A673 (cell line): ENCODE measurements around the gene MANSC1. TPM values are rescaled to one million over a fixed set of nuclear protein-coding genes. Genes with fewer than 3 reads are reported as not detected.

Experiments used
- Bru-seq: library from RNA; stranded (reverse); fragments of 400-500 nt; gene quantifications from one replicate; lab custom pipeline; 2021; lab: Mats Ljungman, UMichigan
- BruChase-seq, 2 experiments: library from RNA; stranded (reverse); fragments of 400-500 nt; gene quantifications; one replicate each; lab custom pipeline; 2021; lab: Mats Ljungman, UMichigan
- BruUV-seq: library from RNA; stranded (reverse); fragments of 400-500 nt; replicated peaks from 2 replicates; lab custom pipeline; 2021; lab: Mats Ljungman, UMichigan
- CTCF ChIA-PET: fragments of 300-600 bp; sonication (Branson Sonifier 250); formaldehyde crosslinking; loops from one replicate; lab custom pipeline; 2022; ENCODE audit warnings: antibody characterized with exemption; lab: Charles Lee
- POLR2A ChIA-PET: fragments of 300-600 bp; sonication (Branson Sonifier 250); formaldehyde crosslinking; loops from one replicate; lab custom pipeline; 2022; ENCODE audit warnings: antibody characterized with exemption; ENCODE audit not compliant: low non-redundant PET; lab: Charles Lee
- DNase-seq: peaks from one replicate; pipeline ENCODE4 v3.0.0-alpha.2; 2015; ENCODE audit warnings: low spot score
- H3K27ac ChIP-seq: fragments of 200-600 bp; sonication (generic); 2 replicates; pipeline ENCODE4 v1.5.1; 2016; ENCODE audit warnings: mixed run types, low read depth, mild to moderate bottlenecking, mixed read lengths, antibody characterized with exemption, low read length; ENCODE audit not compliant: poor library complexity, severe bottlenecking
- H3K27me3 ChIP-seq: fragments of 200-600 bp; sonication (generic); replicated peaks from 2 replicates; pipeline ENCODE4 v1.6.1; 2017; ENCODE audit warnings: mixed run types, low read depth, mild to moderate bottlenecking, mixed read lengths, antibody characterized with exemption, low read length; ENCODE audit not compliant: insufficient read depth, poor library complexity
- H3K36me3 ChIP-seq: fragments of 200-600 bp; sonication (generic); 2 replicates; pipeline ENCODE4 v1.6.1; 2016; ENCODE audit warnings: mixed run types, mild to moderate bottlenecking, mixed read lengths, antibody characterized with exemption, low read length; ENCODE audit not compliant: insufficient read depth, poor library complexity, severe bottlenecking
- H3K4me1 ChIP-seq: fragments of 200-600 bp; sonication (generic); 2 replicates; pipeline ENCODE4 v1.6.1; 2017; ENCODE audit warnings: mixed run types, mild to moderate bottlenecking, mixed read lengths, antibody characterized with exemption, low read length; ENCODE audit not compliant: insufficient read depth, poor library complexity, severe bottlenecking
- H3K4me3 ChIP-seq: fragments of 200-600 bp; sonication (generic); 2 replicates; pipeline ENCODE4 v1.5.1; 2016; ENCODE audit warnings: low read depth, mixed run types, mild to moderate bottlenecking, mixed read lengths, low read length; ENCODE audit not compliant: poor library complexity, severe bottlenecking
- H3K9me3 ChIP-seq: fragments of 200-600 bp; sonication (generic); 2 replicates; pipeline ENCODE4 v1.6.1; 2016; ENCODE audit warnings: mixed run types, low read depth, mild to moderate bottlenecking, mixed read lengths, antibody characterized with exemption, low read length; ENCODE audit not compliant: poor library complexity, severe bottlenecking
- CTCF ChIP-seq: fragments of 300-800, 200-600 bp; sonication (generic); conservative IDR thresholded peaks from 2 replicates; pipeline ENCODE4 v1.5.1; 2017; ENCODE audit warnings: low read depth, mild to moderate bottlenecking, antibody characterized with exemption, low read length, moderate library complexity, mixed read lengths
- EZH2 ChIP-seq: fragments of 200-600 bp; sonication (generic); IDR thresholded peaks from 2 replicates; pipeline ENCODE4 v1.6.1; 2017; ENCODE audit warnings: borderline replicate concordance, low read depth, mild to moderate bottlenecking, mixed read lengths, antibody characterized with exemption, low read length; ENCODE audit not compliant: poor library complexity, severe bottlenecking
- intact Hi-C: fragments of 100-400 bp; cut with micrococcal nuclease; formaldehyde crosslinking; loops from one replicate; pipeline ENCODE4 v1.10.0; 2022; ENCODE audit not compliant: unreplicated experiment
- long read RNA-seq: library from polyadenylated mRNA; stranded (forward); transcript quantifications from one replicate; pipeline ENCODE4 v2.0.0, GENCODE V29; 2022
- total RNA-seq: library from RNA; stranded (reverse); gene quantifications from 2 replicates; pipeline ENCODE4 v1.2.3, GENCODE V29; 2021

The MANSC1 gene
- total RNA-seq = 10.5 TPM in 2 replicates
- percentile 49 among the genes with signal in this experiment for Bru-seq, nascent RNA
- percentile 49 among the genes with signal in this experiment for BruChase-seq, experiment 1, labeled RNA remaining after a 2-hour chase
- percentile 61 among the genes with signal in this experiment for BruChase-seq, experiment 2, labeled RNA remaining after a 6-hour chase
- long read RNA-seq, full-length matches to known transcripts = 14 of 16 reads
- long read RNA-seq, partial matches to known transcripts = 1 of 16 reads
- long read RNA-seq, other reads (novel, unspliced or antisense) = 1 of 16 reads

- H3K9me3 ChIP-seq = no peaks in the 10 kb centered on the region
- H3K36me3 ChIP-seq = no peaks in the 10 kb centered on the region
- H3K4me3 ChIP-seq = peak within 1 kb of the TSS; percentile 65
- peak within 1 kb of the TSS; percentile 38 for H3K27ac ChIP-seq
- no peaks in the 10 kb centered on the region for H3K4me1 ChIP-seq
- POLR2A ChIA-PET = interaction anchor here (0.7 kb wide), 1 partner anchor 83 kb away, joined by 4 read pairs; the partner anchor contains the start of gene LRP6
- CTCF ChIA-PET = interaction anchor here (0.6 to 1.0 kb wide), 3 partner anchors 67 to 862 kb away, joined by 3 read pairs; no protein-coding TSS in a partner anchor
- DNase-seq = peak; percentile 69
- intact Hi-C loops = no loop called here
- BruUV-seq = no TSS peak
- H3K27me3 ChIP-seq = no peaks in the 10 kb centered on the region
- no peak for TF ChIP-seq EZH2
- TF ChIP-seq CTCF = peak; percentile 43
These were observed at the start of gene MANSC1 for GRCh38 chr12:12349711-12350665. MANSC1 (minus strand) TSS chr12:12350242; CDS start chr12:12343314, 6,928 bp downstream.

- no peaks in the 10 kb centered on the region for H3K27me3 ChIP-seq
- DNase-seq = no peak
- no peaks in the 10 kb centered on the region for H3K36me3 ChIP-seq
- no TSS peak for BruUV-seq
- ChIA-PET CTCF (no interaction called here), POLR2A (interaction anchor here (0.7 kb wide), 2 partner anchors 20 to 331 kb away, joined by 4 read pairs; no protein-coding TSS in a partner anchor)
- H3K9me3 ChIP-seq = no peaks in the 10 kb centered on the region
- H3K4me1 ChIP-seq = peaks cover 11% of the 10 kb centered on the region
- intact Hi-C loops = no loop called here
- TF ChIP-seq EZH2 (no peak), CTCF (no peak)
- H3K27ac ChIP-seq = no peak overlapping the region
- H3K4me3 ChIP-seq = no peak overlapping the region
These were observed 49.1 kb upstream of the MANSC1 start for GRCh38 chr12:12399161-12399560.

GRCh38 chr12:12398026-12398859 lies 48.2 kb upstream of the MANSC1 start:
- Histone ChIP-seq H3K4me3 (no peak overlapping the region), H3K4me1 (peaks cover 6% of the 10 kb centered on the region), H3K9me3 (no peaks in the 10 kb centered on the region), H3K36me3 (no peaks in the 10 kb centered on the region), H3K27me3 (no peaks in the 10 kb centered on the region), H3K27ac (no peak overlapping the region)
- BruUV-seq = no TSS peak
- ChIA-PET CTCF (interaction anchor here (0.5 kb wide), 1 partner anchor 351 kb away, joined by 3 read pairs; no protein-coding TSS in a partner anchor), POLR2A (no interaction called here)
- TF ChIP-seq CTCF (peak; percentile 37; the same call in 1 of the 2 replicates), EZH2 (no peak)
- intact Hi-C loops = no loop called here
- DNase-seq = peak; percentile 28
